ENCODE results near the gene GSTA2.
"Not testable (repeated sequence)": the region's sequence is repeated elsewhere in the genome, so short reads cannot be mapped to it uniquely, and the experiment has no call there.

GSTA2 gene

DNA sequence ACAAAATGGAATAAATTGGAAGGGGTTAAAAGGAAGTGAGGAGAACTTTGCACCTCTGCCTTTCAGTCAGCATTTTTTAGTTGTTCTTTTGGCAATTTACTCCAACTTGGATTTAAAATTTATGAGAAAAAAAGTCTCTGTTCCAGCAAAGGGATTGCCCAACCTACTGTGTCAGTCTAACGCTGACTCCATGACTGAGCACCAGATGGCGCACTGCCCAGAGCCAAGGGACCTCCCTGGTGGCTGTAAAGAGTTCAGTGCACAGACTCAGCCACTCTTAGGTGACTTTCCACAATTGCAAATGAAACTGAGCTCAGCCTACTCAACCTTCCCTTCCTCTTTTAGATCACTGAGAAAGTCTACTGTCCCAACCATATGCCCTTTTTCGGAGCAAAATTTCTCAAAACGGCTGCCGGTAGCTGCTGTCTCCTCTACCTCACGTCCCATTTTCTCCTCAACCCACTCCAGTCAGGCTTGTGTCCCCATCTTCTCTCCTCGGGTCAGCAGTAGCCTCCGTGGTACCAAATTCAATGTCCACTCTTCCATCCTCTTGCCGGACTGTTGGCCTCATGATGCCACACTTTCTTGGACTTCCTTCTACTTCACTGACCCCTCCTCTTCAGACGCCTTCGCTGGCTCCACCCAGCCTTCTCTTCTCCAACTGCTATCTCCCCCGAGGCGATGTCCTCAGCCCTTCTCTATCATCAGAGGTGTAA is 38.7 kb downstream of the GSTA2 start:
- peak; percentile 55 for DNase-seq

GRCh38 chr6:52724042-52724405 is 39.3 kb downstream of the GSTA2 start:
- DNase-seq: no peak

DNA sequence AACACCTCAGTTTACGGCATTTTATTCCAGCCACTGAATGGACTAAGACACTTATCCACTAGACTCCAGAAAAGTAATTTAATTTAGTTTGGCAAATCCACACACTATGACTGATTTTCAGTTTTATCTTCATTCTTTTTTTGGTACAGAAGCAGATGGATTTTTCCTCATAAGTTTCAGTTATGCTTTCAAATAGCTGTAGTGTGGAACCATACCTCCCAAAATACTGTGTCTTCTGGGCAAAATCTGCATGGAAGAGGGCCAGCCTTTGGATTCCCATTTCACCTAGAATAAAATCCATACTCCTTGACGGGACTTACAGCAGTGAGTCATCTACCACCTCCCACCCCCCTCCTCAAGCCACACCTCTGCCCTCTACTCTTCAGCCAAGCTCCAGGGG is 43.0 kb downstream of the GSTA2 start:
- no peak for DNase-seq

- peak; percentile 59 for DNase-seq
These were observed 44.7 kb downstream of the GSTA2 start for GRCh38 chr6:52718550-52718949.

DNA sequence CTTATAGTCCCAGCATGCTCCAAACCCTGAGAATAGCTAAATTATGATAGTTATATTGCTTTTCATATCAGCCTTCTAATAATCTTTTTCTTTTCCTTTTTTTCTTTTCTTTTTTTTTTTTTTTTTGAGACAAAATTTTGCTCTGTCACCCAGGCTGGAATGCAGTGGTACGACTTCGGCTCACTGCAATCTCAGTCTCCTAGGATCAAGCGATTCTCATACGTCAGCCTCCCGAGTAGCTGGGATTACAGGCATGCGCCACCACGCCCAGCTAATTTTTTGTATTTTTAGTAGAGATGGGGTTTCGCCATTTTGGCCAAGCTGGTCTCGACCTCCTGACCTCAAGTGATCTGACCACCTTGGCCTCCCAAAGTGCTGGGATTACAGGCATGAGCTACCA is 48.5 kb downstream of the GSTA2 start:
- not testable (repeated sequence) for DNase-seq

DNA sequence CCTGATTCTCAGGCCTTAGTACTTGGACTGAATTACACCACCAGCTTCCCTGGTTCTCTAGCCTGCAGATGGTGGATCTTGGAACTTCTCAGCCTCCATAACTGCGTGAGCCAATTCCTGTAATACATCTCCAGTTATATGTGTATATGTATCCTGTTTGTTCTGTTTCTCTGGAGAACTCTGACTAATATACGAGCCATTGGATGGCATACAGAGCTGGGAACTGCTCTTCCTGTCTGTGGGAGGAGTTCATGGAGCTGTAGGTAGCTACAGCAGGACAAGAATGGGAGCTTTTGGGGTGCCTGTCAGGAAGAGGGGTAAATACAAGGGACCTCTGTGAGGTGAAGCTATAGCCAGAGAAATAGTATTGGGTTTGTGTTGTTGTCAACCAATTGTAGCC is 51.1 kb downstream of the GSTA2 start:
- no peak for DNase-seq

GRCh38 chr6:52707963-52708680 is 55.2 kb downstream of the GSTA2 start:
- no peak for DNase-seq

GRCh38 chr6:52706001-52706400 is 57.3 kb downstream of the GSTA2 start:
- DNase-seq: no peak

DNA sequence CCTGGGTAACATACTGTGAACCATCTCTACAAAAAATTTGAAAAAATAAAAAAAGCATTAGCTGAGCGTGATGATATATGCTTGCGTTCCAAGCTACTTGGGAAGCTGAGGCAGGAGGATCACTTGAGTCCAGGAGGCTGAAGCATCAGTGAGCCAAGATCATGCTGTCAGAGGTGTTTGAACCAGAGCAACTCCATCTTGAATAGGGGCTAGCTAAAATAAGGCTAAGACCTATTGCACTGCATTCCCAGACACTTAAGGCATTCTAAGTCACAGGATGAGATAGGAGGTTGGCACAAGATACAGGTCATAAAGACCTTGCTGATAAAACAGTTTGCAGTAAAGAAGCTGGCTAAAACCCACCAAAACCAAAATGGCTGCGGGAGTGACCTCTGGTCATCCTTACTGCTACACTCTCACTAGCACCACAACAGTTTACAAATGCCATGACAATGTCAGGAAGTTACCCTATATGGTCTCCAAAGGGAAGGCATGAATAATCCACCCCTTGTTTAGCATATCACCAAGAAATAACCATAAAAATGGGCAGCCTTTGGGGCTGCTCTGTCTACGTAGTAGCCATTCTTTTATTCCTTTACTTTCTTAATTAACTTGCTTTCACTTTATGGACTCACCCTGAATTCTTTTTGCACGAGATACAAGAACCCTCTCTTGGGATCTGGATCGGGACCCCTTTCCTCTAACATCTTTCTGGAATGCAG is 58.3 kb downstream of the GSTA2 start:
- DNase-seq: not testable (repeated sequence)

- DNase-seq: no peak
These were observed 59.2 kb downstream of the GSTA2 start for GRCh38 chr6:52704060-52704459.
